Measurements from ENCODE around the gene TAF10. TPM values are rescaled to one million over a fixed set of nuclear protein-coding genes. Genes with fewer than 3 reads are reported as not detected.

Gene TAF10
- total RNA-seq, 1 experiment from 2014 or later: 65.6 TPM

DNA sequence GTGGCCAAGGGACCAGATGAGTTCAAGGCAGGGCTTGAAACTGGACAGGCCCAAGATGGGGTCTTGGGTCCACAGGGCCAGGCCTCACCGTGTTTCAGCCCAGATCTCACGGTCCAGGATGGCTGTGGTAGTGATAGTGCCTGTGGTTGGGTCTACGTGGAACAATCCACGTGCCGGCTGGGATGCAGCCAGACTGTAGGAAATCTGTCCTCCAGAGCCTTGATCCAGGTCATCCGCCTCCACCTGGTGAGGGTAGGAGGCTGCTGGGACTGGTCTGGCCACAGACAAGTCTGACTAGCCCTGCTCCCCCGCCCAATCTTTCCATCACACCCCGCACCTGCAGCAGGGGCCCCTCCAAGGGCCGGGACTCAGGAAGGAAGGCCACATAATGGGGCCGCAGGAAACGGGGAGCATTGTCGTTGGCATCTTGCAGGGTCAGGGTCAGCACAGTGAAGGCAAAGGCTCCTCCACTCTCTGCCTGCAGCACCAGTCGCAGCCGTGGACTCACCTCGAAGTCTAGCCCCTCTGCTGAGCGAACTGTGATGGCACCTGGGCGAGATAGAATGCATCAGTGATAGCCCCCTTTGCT, 13.9 kb upstream of the TAF10 start:
- no peak for DNase-seq (ENCODE audit: extremely low read depth, low read depth)

DNA sequence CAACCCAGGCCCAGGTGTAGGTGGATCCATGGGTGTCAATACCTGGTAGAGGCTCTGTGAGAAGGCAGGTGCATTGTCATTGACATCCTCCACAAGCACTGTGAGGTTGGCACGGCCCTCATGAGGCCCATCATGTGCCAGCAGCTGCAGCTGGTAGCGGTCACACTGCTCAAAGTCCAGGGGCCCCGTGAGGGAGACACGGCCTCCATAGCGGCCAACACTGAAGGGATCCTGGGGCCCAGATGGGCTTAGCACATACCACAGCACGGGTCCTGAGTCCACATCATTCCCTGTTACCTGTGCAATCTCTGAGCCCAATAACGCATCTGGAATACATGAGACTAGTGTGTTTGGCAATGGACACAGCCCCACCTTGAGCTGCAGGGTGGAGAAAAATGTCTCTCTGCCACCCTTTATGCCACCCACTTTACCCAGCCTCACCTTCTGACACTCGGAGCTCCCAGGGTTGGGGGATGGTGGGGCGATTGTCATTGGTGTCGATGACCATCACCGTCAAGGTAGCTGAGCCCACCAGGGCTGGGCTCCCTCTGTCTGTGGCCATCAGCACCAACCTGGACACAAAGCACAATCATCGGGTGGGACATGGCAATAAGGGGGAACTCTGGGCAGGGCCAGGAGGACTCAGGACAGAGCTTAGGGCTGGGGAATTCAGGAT, 13.3 kb upstream of the TAF10 start:
- DNase-seq (ENCODE audit: extremely low read depth, low read depth): no peak

DNA sequence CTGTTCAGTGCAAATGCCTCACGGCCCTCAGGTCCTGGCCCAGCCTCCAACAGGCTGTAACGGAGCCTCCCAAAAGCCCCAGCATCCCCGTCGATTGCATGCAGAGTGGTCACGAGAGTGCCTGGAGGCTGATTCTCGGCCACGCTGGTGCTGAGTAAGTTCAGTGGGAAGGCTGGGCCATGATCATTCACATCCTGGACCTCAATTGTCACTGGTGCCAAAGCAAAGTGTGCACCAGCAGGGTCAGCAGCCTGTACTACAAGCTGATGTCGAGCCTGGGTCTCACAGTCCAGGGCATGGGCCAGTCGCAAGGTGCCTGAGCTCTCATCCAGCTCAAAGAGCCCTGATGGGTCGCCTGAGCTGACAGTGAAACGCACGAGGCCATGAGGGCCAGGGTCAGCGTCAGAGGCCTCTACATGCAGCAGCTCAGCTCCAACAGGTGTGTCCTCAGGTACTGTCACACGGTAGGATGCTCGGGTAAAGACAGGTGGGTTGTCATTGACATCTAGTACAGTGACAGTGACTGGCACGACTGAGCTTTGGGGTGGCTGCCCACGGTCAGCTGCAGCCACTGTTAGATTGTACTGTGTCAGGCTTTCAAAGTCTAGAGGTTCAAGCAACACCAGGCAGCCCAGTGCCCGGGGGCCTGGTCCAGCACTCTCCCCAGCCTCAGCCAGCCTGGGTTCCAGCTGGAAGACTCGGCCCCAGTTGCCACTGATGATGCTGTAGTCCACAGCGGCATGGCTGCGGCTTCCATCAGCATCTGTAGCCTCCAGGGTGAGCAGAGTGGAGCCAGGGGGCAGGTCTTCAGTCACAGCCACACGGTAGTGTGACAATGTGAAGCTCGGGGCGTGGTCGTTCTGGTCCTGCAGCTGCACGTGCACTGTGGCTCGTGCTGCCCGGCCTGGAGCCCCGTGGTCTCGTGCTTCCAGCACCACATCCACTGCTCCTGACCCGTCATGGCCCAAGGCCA, 11.7 kb upstream of the TAF10 start:
- no peak for DNase-seq (ENCODE audit: extremely low read depth, low read depth)

DNA sequence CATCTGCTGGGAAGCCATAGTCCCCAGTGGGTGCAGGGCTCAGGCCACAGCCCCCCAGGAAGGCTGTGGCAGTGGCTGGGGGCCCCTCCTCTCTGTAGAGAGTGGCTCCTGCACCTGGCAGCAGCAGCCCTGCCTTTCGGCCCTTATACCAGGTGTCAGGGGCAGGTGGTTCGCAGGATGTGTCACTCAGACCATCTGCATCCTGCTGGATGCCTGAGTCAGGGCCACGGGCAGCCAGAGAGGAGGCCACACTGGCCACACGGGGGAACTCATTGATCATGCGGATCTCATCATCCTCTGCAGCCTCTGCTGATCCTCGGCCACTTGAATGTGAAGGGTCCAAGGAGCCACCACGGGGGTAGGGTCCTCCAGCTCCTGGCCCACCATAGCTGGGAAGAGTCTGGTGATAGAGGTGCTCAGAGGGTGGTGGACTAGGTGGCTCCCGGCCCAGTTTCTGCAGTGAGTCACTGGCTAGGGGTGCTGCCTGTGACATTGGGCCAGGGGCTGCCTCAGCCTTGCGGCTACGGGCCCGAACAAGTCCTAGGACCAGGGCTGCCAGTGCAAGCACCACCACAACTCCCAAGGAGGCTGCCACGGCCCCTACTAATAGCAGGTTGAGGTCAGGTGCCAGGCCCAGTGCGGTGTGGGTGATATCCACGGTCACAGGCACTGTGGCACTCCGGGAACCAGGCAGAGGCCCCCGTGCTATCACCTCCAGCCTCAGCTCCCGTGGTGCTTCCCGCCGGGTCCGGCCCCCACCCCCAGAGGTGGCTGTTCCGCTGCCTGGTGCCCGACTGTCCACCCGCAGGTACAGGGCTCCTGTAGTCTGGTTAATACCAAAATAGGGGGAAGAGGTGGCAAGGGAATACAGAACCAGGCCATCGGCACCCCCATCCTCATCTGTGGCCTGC, 10.5 kb upstream of the TAF10 start:
- DNase-seq (ENCODE audit: extremely low read depth, low read depth): no peak

DNA sequence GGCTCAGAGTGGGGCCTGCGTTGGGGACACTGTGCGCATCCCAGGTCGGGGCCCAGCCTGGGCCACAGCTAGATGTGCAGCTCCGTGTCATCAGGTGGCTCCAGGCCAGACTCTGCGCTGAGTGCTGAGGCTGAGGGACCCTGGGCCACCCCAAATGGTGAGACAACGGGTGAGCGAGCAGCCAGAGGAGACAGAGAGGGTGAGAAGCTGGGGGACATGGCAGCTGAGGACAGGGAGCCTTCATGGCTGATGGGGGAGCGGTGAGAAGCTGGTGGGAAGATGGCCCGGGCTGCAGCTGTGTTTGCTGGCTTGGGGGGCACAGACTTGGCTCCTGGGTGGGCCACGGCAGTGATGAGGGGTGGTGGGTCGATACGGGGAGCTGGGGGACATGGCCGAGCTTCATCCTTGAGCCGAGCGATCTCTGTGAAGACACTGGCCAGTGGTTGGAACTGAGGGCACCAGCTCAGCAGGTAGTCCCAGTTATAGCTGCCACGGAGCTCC, 9.7 kb upstream of the TAF10 start:
- DNase-seq (ENCODE audit: extremely low read depth, low read depth): no peak

DNA sequence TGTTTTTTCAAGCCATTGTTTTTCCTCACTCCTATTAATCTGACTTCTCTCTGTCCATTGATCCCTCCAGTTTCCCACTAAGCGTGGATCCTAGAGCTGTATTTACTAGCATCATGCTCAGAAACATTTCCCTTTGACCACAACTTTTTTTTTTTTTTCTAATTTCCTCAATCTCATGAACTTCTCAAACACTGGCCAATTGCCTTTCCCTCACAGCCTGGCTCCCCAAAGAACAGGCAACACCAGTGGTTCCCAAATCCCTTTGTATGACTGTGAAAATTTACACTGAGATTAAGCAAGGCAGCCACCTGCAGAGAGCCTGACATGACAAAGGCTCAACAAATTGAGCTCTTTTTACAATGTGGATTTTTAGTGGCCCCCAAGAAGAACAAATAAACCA, 8.6 kb upstream of the TAF10 start:
- DNase-seq (ENCODE audit: extremely low read depth, low read depth): no peak

DNA sequence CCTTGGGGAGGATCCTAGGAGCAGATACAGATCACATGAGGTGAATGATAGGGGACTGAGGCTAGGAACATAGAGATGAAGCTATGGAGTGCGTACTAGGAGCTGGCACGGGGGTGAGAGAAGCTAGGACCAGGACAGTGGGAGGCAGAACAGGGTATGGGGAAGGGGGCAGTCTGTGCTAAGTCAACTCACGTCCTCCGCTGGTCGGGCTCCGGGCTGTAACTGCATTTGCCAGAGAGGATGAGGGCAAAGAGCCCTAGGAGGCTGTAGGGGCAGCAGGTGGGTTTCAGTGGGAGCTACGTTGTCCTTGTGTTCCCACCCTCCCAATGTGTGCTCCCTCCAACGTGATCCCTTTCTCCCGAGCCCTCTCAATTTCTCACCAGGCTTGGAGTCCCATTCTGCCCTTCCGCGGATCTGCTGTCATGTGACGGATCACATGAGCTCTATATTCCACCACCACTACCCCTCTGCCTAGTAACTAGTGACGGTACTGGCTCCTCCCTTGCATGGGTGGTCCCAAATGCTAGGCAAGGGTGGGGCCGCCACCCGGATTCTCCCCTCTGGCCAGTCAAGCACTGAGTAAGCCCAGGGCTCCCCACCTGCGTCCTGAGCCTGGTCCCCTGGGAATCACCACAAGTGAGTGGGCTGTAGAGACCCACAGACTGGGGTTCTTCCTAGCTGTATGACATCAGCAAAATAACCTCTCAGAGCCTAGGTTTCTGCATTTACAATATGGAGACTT, 7.2 kb upstream of the TAF10 start, which contains the start of gene TPP1:
Gene TPP1, minus strand, starts transcription at position 419 of the 742 bp plus-strand sequence. Its CDS starts 22 bp downstream, at position 397.
- DNase-seq (ENCODE audit: extremely low read depth, low read depth): peak; percentile 89

DNA sequence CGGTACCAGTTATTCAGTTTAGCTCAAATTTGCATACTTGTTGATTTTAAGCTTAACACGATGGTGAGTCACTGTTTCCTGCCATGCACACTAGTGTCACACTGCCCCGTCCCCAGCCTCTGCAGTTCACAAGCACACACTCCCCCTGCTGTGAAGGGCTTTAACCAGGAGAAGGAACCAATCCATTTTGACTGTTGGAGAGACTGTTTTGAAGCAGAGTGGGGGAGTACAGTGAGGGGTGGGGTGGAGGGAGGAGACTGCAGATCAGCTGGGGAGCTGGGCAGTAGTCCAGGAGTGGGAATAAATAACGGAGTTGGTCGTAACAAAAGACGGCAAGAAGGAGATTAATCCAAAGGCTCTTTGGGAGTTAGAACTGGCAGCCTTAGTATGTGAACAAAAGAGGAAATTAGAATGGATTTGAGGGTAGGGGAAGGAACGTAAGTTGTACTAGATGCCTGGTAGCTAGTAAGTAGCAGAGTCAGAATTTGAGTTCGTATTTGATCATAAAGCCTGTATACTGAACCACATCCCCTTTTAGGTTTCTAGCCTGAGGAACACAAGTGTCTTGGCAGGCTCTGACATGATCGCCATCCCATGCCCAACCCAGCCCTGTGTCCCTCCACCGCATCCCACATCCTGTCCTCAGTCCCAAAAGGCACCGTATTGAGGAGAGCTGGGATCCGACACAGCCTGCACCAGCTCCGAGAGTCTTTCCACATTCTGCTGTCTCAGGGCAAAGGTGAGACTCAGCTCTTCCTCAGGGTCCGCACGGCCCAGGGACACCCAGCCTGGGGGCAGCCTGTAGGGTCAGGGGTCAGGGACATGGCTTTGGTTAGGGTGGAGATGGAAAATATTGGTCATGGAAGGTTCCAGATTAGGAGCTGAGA, 6.3 kb upstream of the TAF10 start:
- DNase-seq (ENCODE audit: extremely low read depth, low read depth): no peak

DNA sequence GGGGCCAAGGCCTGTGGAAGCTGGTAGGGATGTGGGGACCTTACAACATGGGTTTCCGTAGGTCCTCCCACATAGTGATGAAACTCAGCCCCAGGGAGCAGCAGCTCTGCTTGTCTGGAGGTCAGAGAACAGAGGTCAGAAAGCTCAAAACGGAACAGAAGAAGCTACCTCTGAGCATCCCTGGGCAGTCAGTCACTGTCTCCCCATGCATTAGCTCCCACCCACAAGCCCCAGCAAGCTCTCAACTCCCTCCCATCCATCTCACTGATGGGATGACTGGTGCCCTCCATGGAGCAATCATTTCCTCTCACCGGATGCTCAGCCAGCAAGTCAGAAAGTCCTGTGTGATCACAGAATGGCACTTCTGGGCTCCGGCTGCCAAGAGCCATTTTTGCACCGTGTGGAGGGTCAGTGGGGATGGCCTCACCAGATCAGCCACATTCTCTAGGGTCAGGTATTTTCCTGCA, 5.3 kb upstream of the TAF10 start:
- no peak for DNase-seq (ENCODE audit: extremely low read depth, low read depth)

DNA sequence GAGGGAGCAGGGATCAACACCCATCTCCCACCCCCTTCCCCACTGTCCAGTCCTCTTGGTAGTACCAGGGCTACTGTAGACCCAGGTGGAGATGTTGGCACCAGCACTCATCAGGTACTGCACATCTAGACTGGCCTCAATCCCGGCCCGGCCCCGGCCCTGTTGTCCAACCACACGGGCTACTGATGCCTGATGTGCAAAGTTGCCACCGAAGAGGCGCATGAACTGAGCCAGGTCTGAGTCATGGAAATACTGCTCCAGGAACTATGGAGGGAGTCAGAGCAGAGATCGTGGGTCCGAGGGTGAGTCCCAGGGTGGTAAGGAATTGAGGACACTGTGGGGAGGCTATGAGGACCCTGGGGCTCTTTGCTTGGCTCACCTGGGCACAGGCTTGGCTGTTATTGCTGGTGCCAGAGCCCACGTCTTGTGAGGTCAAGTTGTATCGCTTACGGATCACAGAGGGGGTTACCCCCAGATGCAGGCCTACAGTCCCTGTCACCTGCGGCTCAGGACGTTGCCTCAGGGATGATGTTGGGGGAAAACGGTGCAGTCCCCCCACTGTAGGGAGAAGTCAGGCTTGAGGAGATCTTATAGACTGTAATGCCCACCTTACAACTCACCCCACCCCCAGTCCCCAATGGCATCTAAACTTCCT, 4.7 kb upstream of the TAF10 start:
- DNase-seq (ENCODE audit: extremely low read depth, low read depth): no peak

DNA sequence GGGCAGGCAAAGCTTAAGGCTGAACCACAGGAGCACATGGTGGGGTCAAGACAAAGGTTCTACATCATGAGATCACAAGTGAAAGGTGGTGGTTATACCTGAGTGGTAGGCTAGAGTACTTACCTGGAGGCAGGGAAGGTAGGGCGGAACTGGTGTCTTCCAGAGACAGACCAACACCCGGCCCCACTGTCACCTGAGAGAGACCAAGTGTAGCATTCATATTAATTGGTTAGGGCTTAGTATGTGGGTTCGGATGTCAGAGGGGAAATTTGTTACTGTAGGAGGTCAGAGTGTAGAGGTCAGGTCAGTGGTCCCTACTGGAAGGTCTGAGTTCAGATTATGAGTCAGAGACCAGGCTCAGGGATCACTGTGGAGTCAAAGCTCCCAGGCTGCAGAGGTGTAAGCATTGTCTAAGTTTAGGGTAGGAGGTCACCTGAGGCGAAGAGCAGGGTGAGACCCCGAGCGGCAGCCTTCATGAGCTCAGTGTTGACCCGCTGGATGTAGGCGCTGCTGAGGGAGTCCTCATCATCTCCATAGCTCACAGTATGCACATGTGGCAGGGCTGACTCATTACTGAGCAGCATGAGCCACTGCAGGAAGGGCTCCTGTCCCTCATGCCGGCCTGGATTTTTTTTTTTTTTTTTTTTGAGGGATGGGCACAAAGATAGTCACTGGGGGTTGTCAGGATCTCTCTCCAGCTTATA, 4.0 kb upstream of the TAF10 start:
- DNase-seq (ENCODE audit: extremely low read depth, low read depth): no peak

DNA sequence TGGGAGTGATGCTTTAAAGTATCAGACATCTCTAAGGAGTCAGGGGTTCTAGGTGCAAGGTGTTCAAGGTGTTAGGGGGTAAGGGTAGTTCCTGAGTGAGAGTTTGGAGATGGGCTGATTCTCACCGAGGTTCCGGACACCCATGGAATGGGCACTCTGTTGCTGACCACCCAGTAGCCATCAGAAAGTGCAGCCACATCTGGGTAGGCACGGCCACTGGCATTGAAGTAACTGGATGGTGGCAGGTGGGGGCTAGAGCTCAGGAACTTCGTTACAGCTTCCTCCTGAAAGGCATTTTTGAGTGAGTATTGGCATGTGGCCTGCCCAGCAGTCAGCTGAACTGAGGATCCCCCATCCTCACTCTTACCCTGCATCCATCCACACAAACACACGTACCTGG, 3.0 kb upstream of the TAF10 start:
- no peak for DNase-seq (ENCODE audit: extremely low read depth, low read depth)

DNA sequence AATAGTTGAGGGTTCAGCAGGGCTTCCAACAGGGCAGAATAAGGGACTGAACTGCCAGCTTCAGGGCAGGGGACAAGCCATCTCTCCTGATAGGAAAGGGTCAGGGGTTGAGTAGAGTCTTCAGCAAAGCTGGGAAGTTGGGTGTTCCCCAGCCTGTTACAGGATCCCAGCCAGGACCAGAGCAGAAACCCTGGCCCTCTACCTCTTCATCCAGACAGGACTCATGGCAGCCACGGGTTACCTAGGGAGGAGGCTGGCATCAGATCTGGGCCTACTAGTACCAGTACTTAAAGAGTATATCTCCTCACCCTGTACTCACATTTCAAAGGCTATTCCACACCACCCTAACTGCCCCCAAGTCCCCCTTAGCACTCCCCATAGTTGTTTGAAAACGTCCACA, 2.4 kb upstream of the TAF10 start:
- no peak for DNase-seq (ENCODE audit: extremely low read depth, low read depth)

DNA sequence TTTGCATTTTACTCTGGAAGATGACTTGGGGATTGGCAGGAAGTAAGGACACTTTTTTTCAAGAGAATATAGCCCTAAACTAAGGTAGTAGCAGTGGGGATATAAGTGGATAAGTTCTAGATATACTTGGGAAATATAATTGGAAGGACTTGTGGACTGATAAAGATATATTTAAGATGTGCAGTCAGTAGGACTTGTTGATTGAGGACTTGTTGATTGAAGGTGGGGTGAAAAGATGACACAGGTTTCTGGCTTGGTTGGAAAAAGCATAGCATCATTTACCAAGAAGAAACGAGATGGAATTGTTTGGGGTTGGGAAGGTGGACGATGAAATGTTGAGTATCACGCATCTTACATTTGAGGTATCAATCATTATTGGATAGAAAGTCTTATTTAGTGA, 1.5 kb upstream of the TAF10 start:
- no peak for DNase-seq (ENCODE audit: extremely low read depth, low read depth)

DNA sequence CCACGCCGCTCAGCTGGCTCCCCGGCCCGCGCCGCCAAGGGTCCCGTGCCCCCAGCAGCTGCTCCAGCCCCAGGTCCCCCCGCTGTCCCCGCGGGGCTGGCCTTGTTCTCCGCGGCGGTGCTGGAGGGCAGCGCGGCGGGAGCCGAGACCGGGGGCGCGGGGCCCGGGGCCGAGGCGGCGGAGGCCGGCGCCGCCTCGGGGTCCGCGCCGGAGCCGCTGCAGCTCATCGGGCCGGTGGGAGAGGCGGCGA, 128 bp downstream of the TAF10 start:
- DNase-seq (ENCODE audit: extremely low read depth, low read depth): no peak

DNA sequence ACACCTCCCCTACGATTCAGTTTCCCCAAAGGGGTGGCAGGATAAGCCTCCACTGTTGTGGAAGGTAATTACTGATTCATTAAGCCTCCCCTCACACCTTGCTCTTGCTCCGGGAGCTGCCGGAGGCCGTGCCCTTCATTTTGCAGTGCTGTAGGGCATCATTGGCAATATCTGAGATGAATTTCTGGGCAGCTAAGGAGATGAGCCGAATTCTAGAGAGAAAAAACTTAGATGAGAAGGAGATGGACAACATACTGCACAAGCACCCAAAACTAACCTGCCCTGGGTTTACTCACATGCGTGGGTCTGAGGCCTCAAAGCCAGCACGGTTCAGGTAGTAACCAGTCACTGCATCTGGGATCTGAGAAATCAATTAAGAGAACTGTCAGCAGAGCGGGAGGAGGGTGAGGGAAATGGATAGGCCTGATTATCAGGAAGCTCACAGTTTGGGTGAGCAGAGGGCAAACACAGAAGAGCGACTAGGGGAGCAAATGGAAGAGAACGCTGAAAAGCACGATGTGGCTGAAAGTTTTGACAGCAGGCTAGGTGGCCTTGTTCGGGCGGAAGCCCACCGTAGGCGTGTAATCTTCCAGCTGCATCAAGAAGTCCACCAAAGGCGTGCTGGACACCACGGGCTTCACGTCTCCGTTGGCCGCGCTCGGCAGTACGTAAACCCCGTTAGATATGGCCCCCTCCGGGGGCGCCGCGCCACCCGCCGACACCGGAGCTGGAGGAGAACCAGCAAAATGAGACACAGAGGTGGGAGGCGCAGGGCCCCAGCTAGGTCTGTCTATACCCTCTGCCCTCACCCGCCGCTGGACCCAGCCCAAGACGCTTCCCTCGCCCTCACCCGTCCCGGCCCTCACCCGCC, 689 bp downstream of the TAF10 start:
- DNase-seq (ENCODE audit: extremely low read depth, low read depth): no peak

DNA sequence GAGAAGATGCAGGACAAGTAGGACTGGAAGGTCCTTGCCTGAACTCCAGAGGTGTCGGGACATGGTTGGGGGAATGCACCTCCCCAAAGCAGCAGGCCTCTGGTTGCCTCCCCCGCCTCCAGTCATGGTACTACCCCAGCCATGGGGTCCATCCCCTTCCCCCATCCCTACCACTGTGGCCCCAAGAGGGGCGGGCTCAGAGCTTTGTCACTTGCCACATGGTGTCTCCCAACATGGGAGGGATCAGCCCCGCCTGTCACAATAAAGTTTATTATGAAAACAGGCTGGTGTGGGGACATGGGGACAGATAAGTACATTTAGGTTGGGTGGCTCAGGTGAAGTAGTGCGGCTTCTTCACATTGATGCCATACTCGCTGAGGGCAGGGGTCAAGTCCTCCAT, 1.4 kb downstream of the TAF10 start:
- DNase-seq (ENCODE audit: extremely low read depth, low read depth): no peak
